ENCODE measurements around the gene F2RL1.
"Not testable (repeated sequence)": the region's sequence is repeated elsewhere in the genome, so short reads cannot be mapped to it uniquely, and the experiment has no call there.

The F2RL1 gene, protein sequence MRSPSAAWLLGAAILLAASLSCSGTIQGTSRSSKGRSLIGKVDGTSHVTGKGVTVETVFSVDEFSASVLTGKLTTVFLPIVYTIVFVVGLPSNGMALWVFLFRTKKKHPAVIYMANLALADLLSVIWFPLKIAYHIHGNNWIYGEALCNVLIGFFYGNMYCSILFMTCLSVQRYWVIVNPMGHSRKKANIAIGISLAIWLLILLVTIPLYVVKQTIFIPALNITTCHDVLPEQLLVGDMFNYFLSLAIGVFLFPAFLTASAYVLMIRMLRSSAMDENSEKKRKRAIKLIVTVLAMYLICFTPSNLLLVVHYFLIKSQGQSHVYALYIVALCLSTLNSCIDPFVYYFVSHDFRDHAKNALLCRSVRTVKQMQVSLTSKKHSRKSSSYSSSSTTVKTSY

DNA sequence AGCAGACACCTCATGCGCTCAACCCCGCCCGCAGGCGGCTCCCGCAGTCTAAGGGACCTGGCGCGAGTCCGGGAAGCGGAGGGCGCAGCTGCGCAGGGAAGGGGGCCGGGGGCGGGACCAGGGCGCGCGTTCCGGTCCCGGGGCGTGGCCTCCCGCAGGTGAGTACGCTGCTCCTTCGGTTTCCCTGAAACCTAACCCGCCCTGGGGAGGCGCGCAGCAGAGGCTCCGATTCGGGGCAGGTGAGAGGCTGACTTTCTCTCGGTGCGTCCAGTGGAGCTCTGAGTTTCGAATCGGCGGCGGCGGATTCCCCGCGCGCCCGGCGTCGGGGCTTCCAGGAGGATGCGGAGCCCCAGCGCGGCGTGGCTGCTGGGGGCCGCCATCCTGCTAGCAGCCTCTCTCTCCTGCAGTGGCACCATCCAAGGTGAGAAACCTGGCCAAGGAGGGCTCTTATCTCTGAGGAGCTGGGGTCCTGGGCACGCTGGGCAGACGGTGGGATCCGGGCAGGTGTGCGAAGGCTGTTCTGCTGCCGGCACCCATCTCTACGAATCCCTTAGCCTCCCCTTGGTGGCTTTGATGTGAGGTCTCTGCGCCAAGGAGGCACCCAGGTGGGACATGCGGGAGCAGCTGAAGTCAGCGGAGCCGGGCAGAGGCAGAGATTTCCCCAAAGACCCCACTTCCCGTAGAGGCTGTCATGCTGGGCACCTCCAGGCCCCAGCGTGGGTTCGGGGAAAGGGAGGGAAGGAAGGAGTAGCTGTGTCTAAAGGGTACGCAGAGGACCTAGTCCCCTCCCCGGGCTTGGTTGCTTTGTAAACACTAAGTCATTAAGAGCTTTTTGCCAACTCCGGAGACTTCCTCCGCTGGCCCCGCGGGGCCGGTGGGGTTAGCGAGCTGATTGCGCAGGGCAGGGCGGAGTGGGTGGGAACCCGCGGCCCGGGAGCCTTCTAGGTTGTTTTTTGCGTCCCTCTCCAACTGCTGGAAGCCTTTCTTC, at the start of gene F2RL1:
TSS of gene F2RL1 (plus strand) at position 187 of the 988 bp plus-strand sequence. CDS start at position 340, 153 bp downstream.
- peak within 1 kb of the TSS; percentile 77 for H3K4me3 ChIP-seq (ENCODE audit: low read length)
- TF ChIP-seq, protein P1, sequence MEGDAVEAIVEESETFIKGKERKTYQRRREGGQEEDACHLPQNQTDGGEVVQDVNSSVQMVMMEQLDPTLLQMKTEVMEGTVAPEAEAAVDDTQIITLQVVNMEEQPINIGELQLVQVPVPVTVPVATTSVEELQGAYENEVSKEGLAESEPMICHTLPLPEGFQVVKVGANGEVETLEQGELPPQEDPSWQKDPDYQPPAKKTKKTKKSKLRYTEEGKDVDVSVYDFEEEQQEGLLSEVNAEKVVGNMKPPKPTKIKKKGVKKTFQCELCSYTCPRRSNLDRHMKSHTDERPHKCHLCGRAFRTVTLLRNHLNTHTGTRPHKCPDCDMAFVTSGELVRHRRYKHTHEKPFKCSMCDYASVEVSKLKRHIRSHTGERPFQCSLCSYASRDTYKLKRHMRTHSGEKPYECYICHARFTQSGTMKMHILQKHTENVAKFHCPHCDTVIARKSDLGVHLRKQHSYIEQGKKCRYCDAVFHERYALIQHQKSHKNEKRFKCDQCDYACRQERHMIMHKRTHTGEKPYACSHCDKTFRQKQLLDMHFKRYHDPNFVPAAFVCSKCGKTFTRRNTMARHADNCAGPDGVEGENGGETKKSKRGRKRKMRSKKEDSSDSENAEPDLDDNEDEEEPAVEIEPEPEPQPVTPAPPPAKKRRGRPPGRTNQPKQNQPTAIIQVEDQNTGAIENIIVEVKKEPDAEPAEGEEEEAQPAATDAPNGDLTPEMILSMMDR (conservative IDR thresholded peaks at IDR 0.05; ENCODE audit: low read depth, low read length) = no peak
- DNase-seq (ENCODE audit: low read depth) = no peak

DNA sequence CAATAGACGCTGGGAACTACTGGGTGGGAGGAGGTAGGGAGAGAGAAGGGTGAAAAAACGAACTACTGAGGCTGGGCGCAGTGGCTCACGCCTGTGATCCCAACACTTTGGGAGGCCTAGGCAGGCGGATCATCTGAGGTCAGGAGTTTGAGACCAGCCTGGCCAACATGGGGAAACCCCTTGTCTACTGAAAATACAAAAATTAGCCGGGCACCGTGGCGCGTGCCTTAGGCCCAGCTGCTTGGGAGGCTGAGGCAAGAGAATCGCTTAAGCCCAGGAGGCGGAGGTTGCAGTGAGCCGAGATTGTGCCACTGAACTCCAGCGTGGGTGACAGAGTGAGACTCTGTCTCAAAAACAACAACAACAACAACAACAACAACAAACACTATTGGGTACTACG, 47.8 kb upstream of the F2RL1 start:
- not testable (repeated sequence) for DNase-seq (ENCODE audit: low read depth); H3K4me3 ChIP-seq (ENCODE audit: low read length)

DNA sequence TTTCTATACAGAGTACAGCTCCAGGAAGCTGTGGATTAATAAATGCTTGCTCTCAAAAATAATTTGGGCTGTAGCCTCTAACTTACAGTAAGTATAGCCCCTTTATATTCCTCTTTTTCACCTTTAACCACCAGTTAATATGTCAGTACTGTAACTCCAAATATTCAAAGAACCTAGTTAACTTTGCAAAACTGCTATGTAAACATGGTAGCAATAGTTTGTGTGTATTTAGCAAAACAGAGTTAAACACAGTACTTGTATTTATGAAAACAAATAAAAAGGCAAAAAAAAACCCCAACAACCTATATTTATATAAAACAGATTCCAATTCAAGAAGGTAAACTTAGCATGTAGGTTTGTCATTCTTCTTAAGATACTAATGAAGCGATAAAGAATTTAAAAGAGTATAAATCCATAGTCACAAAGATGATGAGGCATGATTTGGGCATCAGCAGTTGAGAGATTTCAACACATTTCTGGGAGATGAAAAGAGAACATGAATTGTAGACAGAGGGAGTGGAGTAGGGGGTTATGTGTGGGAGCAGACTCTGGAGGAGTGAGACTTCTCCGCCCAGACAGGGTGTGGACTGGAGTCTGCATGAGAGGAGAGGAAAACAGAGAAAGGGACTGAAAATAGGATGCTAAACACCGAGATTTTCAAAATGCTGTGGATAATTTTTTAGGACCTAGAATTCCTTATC, 47.0 kb upstream of the F2RL1 start:
- DNase-seq (ENCODE audit: low read depth) = no peak
- H3K4me3 ChIP-seq (ENCODE audit: low read length) = no peak overlapping the region
- TF ChIP-seq, protein P1 (conservative IDR thresholded peaks at IDR 0.05; ENCODE audit: low read depth, low read length) = no peak

DNA sequence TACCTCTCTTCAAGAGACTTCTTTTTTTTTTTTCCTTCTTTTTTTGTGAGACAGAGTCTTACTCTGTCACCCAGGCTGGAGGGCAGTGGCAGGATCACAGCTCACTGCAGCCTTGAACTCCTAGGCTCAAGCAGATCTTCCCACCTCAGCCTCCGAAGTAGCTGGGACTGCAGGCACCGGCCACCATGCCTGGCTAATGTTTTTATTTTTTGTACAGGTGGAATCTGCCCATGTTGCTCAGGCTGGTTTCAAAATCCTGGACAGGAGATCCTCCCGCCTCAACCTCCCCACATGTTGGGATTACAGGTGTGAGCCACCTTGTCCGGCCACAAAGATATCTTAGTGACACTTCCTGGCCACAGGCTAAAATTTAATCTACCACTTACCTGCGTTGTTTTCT, 42.9 kb upstream of the F2RL1 start:
- no peak for DNase-seq (ENCODE audit: low read depth)
- no peak overlapping the region for H3K4me3 ChIP-seq (ENCODE audit: low read length)
- TF ChIP-seq, protein P1 (conservative IDR thresholded peaks at IDR 0.05; ENCODE audit: low read depth, low read length) = no peak

DNA sequence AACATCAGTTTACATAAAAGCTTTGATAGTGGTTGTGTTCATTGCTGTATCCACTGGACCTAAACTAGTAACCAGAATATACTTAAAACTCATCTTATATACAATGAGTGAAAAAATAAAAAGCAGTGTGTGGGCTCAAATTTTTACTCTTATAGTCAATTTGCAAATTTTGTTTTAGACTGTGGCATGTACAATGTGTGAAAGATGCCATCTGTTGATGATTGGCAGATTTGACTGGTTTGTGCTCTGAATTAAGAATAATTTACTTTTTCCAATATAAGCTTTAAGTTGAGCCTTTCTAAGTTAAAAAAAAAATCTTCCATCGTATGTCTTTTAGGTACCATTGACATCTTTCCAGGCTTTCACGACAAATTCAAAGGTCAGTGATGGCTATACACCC, 42.4 kb upstream of the F2RL1 start:
- DNase-seq (ENCODE audit: low read depth) = no peak
- H3K4me3 ChIP-seq (ENCODE audit: low read length) = no peak overlapping the region
- TF ChIP-seq, protein P1 (conservative IDR thresholded peaks at IDR 0.05; ENCODE audit: low read depth, low read length) = no peak

DNA sequence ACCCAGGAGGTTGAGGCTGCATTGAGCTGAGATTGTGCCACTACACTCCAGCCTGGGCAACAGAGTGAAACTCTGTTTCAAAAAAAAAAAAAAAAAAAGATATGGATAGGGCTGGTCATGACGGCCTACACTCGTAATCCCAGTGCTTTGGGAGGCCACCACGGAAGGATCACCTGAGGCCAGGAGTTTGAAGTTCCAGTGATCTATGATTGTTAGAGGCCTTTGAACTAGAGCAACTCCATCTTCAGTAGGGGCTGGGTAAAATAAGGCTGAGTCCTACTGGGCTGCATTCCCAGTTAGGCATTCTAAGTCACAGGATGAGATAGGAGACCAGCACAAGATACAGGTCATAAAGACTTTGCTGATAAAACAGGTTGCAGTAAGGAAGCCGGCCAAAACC, 38.2 kb upstream of the F2RL1 start:
- not testable (repeated sequence) for H3K4me3 ChIP-seq (ENCODE audit: low read length); DNase-seq (ENCODE audit: low read depth)

DNA sequence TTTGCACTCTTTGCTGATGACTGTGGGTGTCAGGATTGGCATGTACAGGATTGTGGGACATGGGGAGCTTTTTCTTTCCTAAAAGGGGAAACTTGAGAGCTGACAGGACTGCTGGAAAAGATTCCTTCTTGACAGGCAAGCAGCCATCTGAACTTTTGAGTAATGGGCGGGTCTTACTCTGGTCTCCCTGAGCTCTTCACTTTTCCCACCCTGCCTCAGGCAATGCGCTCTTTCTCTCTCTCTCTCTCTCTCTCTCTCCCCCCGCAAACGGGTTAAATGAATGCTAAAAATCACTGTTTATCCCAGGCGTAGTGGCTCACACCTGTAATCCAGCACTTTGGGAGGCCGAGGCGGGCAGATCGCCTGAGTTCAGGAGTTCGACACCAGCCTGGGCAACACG, 37.1 kb upstream of the F2RL1 start:
- H3K4me3 ChIP-seq (ENCODE audit: low read length) = no peak overlapping the region
- TF ChIP-seq, protein P1 (conservative IDR thresholded peaks at IDR 0.05; ENCODE audit: low read depth, low read length) = no peak
- no peak for DNase-seq (ENCODE audit: low read depth)

Measured in retinal pigment epithelial cell (primary cell).